HG02623 (cell line): ENCODE results near the gene HMGB4.
A peak's percentile ranks its signal among the peaks of the same experiment; 100 is the strongest.

Experiments used
- ATAC-seq: cut with Tn5 transposase; IDR thresholded peaks from one replicate; pipeline ENCODE4 v1.9.1; 2021; ENCODE audit warnings: moderate library complexity; ENCODE audit not compliant: unreplicated experiment

HMGB4 gene

GRCh38 chr1:33895976-33896375 lies 32.1 kb downstream of the HMGB4 start:
- ATAC-seq, result no peak

GRCh38 chr1:33897092-33897725 lies 33.3 kb downstream of the HMGB4 start:
- ATAC-seq, result no peak

GRCh38 chr1:33898406-33898805 lies 34.5 kb downstream of the HMGB4 start:
- no peak for ATAC-seq

GRCh38 chr1:33898881-33899280 lies 35.0 kb downstream of the HMGB4 start:
- no peak for ATAC-seq

GRCh38 chr1:33899746-33900145 lies 35.9 kb downstream of the HMGB4 start:
- no peak for ATAC-seq

GRCh38 chr1:33902486-33903209 lies 38.8 kb downstream of the HMGB4 start:
- peak; percentile 76 for ATAC-seq

GRCh38 chr1:33903210-33903589 lies 39.3 kb downstream of the HMGB4 start:
- ATAC-seq, result peak; percentile 34

- ATAC-seq, result no peak
These were observed 41.4 kb downstream of the HMGB4 start for GRCh38 chr1:33905241-33905640.

GRCh38 chr1:33906156-33906555 lies 42.3 kb downstream of the HMGB4 start:
- ATAC-seq, result no peak

GRCh38 chr1:33908324-33908956 lies 44.6 kb downstream of the HMGB4 start:
- no peak for ATAC-seq
